NCI-H1436 (cell line): ENCODE measurements around the gene LCP1.
"Not testable (repeated sequence)": the region's sequence is repeated elsewhere in the genome, so short reads cannot be mapped to it uniquely, and the experiment has no call there.

Experiments
- DNase-seq: peaks from one replicate; lab custom pipeline; 2025; lab: John Stamatoyannopoulos, UW

Gene LCP1

DNA sequence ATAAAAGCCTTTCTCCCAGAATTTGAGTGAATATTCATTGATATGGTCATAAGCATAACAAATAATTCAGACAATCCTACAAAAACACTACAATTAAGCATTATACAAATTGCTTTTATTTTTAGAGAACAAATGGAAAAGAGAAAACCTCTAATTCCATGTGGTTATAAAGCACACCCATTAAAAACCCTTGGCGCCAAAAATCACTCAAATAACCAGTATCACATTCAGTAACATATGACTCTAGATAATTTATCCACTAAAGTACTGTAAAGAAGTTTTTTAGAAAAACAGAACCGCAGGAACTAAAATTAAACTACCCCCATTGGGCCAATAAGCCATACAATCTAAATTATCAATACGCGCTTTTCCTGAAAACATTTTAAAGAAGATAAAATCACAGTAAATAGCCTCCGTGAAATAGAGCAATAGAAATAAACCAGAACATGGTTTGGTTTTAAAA lies 569 bp downstream of the LCP1 start:
- DNase-seq = no peak

GRCh38 chr13:46179969-46180763 lies 1.8 kb downstream of the LCP1 start:
- DNase-seq = no peak

DNA sequence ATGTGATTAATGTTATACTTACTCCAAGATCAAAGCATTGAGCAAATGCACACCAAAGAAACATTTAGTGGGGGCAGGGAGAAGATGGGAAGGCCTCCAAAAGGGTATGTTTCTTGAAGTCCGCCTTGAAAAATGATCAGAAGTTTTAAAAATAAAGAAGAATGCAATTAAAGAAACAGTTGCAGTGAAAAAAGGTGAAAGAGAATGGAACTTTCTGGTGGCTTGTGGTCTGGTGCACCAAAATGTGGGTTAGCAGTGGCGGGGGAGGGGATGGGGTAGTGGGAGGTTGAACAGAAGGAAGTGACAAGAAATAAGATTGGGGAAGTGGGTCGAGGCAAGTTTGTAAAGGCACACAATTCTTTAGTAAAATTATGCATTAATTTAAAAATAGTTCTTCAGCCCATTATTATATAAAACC lies 2.5 kb downstream of the LCP1 start:
- DNase-seq = no peak

DNA sequence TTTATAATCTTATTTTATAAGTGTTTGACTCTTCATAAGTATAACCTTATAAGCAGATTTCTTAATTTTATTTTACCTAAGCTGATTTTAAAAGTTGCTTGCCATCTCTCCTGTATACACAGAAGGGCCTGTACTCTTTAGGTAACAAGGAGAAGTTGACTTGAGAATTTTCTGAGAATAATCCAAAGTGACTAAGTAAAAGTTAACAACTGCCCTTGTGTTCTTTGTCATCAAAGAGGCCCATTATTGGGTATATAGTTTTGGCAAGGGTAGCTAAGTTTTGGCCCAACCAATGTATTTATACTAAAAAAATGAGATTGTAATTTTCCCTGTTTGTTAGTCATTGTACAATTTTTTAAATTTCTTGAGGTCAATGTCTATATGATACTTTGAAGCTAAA lies 3.2 kb downstream of the LCP1 start:
- no peak for DNase-seq

DNA sequence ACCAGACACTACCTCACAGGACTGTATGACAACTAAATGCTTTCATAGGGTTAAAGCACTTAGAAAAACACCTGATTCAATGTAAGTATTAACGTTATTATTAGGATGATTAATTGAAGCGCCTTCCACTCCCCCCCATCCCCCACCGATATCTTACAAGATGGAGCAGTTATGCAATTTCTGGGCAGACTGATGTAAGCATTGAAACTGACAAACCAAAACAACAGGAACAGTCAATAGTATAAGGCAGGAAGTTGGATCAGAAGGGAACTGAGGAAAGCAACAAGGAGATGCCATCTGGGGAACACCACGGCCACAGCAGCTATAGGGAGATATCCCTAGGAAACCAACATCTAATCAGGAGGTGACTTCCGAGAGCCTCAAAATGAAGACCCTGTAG lies 3.8 kb downstream of the LCP1 start:
- DNase-seq = no peak

DNA sequence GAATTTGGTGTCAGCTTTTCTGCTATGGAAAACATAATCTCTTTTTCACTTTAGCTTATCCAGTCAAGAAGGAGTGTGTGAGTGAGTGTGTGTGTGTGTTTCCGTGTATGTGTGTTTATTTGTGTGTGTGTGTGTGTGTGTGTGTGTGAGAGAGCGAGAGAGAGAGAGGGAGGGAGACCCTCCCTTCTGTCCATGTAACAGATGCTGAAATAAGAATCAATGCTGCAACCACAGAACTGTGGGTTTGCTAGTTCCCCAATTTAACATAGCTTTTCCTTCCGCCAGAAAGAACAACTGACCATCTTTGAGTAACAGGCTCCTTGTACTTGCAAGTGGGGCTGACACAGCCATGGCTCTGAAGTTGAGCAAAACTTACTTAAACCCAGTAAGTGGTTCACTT lies 5.2 kb downstream of the LCP1 start:
- no peak for DNase-seq

DNA sequence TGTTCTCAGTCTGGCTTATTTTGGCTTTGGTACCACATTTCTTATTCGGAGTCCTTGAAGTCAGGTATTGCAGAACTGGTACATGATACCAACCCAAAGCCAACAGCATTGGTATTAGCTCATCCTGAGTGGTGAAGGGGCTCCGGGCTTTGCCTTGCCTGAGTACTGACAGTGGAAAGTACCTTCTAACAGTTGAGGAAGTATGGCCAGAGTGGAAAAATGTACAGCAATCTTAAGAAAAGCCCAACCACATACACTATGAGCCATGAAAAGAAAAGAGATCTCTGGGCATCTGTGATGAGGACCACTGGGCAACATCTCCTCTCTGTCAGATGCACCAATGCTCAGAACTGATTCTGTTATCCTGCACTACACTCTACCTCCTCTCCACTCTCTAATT lies 8.3 kb downstream of the LCP1 start:
- no peak for DNase-seq

GRCh38 chr13:46172531-46172991 lies 9.4 kb downstream of the LCP1 start:
- no peak for DNase-seq

DNA sequence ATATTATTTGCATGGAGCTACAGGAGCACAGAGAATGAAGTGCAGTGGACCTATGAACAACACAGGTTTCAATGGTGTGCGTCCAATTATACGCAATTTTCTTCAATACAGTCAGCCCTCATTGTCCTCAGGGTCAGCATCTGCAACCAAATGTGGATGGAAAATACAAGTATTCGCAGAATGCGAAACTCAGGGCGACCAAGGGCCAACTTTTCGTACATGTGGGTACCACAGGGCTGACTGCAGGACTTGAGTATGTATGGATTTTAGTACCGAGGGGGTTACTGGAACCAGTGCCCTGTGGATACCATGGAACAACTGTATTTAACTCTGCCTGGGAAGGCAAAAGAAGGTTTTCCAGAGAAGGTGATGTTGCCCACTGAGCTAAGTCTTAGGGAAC lies 10.2 kb downstream of the LCP1 start:
- DNase-seq = no peak

GRCh38 chr13:46171217-46171616 lies 10.8 kb downstream of the LCP1 start:
- DNase-seq = no peak

- no peak for DNase-seq
These were observed 11.3 kb downstream of the LCP1 start for GRCh38 chr13:46170687-46171086.

GRCh38 chr13:46170268-46170667 lies 11.7 kb downstream of the LCP1 start:
- no peak for DNase-seq

DNA sequence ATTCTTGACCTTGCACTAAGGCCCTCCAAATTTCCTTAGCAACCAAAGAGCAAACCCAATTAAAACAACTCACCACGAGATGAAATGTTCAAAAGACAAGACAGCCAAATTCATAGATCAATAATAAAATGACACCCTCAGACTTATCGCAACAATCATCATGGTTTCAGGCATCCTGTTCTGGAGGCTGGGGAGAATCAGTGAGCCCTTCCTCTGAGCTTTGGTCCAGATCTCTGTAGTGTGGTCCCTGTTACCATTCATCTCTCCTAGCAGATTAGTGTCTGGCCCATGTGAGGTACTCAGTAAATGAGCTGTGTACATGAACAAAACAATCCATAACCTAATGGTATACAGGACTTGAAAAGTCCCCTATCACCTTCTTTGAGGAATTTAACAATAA lies 12.2 kb downstream of the LCP1 start:
- DNase-seq = no peak

DNA sequence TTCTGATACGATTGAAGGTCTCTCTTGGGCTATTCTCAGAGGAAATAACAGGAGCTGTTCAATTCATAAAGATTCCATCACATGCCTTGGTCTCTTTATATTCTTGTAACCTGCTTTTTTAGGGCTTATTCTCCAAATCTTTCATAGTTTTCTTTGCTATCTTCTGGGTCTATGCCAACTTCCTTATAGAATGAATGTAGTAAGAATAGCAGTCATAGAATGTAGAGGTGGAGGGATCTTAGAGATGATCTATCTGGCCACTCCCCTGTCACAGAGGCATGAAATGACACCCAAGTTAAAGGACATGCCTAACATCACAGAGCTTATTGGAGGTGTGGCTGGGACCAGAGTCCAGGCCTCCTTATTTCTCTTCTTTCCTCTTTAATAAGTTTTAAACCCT lies 13.2 kb downstream of the LCP1 start:
- DNase-seq = no peak

GRCh38 chr13:46168341-46168740 lies 13.6 kb downstream of the LCP1 start:
- DNase-seq = no peak

- no peak for DNase-seq
These were observed 14.9 kb downstream of the LCP1 start for GRCh38 chr13:46166947-46167610.

DNA sequence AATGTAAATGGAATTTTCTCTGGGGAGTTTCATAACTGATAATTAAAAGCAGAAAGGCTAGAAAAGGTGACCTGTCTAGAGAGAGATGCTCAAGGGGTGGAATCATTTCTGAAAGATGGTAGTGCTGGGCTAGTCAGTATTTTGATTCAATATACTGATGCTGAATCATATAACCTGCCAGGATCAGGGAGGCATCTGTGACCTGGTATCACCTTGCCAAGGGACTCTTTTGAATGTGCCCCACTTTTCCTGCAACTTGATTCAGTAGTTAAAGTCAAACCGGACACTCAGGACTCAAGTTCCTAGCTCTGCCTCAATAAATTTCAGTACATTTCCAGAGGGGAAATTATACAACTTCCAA lies 15.8 kb downstream of the LCP1 start:
- no peak for DNase-seq

DNA sequence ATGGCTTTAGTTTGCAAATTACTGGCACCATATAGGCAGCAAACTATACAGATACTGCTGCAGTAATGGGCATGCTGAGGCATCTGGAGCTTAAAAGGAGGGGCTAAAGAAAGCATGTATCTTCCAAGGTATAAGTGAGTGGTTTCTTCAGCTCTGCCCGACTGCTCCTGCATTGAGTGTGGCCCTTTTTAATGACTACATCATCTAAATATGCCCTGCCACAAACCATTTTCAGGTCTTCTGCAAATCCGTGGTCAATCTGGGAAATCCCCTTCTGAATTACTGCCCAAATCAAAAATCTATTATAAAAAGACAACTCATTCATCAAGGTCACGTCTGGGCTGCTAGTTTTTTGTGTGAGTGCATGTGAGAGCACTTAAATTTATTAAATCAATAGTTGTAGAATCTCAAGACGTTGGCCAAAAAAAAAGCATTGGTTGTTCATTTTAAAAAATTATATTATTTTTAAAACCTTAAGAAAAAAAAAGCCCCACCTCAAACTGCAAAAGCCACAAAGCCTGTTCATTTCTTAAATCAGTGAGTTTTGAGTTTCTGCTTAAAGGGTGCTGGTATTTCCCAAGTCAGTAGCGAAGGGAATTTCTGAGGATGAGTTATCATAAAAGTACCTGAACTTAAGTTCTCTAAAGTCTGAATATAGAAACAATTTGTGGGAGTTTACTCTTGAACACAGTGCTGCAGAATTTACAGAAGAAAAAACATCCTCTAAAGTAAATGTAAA lies 16.3 kb downstream of the LCP1 start:
- no peak for DNase-seq

GRCh38 chr13:46164661-46165060 lies 17.3 kb downstream of the LCP1 start:
- no peak for DNase-seq

DNA sequence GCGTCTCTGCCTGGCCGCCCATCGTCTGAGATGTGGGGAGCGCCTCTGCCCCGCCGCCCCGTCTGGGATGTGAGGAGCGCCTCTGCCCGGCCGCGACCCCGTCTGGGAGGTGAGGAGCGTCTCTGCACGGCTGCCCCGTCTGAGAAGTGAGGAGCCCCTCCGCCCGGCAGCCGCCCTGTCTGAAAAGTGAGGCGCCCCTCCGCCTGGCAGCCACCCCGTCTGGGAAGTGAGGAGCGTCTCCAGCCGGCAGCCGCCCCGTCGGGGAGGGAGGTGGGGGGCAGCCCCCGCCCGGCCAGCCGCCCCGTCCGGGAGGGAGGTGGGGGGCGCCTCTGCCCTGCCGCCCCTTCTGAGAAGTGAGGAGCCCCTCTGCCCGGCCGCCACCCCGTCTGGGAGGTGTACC lies 19.2 kb downstream of the LCP1 start:
- DNase-seq = not testable (repeated sequence)

- no peak for DNase-seq
These were observed 21.4 kb downstream of the LCP1 start for GRCh38 chr13:46160471-46161066.

DNA sequence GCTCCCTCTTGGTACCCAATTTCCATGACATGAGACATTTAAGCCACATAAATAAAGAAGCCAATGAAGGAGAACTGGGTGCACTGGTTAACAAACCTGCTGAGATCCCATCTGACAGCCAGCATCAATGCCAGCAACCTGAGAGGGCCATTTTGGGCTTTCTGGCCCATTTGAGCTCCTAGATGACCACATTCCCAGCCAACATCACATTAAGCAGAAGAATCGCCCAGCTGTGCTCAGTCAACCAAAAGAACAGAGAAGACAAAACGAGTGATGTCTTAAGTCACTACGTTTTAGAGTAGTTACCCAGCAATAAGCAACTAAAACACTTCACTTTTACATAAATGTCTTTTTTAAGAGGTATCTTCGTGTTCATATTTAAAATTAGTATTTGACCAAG lies 21.9 kb downstream of the LCP1 start:
- DNase-seq = no peak

DNA sequence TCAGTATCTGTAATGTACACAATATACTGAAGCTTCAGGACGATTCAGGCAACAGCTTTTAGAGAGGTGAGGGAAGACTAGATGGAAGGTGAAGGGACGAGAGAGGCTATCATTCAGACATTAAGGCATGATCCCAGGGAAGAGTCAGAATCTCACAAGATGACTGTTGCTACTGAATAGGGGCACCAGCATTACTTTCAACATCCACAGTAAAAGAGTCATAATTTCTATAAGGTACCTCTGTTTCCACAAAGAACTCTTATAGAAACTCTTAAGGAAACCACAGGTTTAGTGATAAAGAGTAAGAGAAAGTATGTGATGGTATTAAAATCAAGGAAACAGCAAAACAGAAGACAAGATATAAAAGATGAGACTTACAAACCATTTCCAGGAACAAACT lies 23.0 kb downstream of the LCP1 start:
- DNase-seq = no peak
